K562 (cell line): ENCODE results near the gene SATB1. TPM values are rescaled to one million over a fixed set of nuclear protein-coding genes. Genes with fewer than 3 reads are reported as not detected.

Experiments
- ATAC-seq: fragments of 200-7000 bp; cut with Tn5 transposase; 3 replicates; pipeline ENCODE4 v1.9.1; 2020; ENCODE audit warnings: moderate library complexity
- BruUV-seq: library from RNA; stranded (reverse); fragments of 400-500 nt; replicated peaks from 2 replicates; lab custom pipeline; 2021; lab: Mats Ljungman, UMichigan
- CTCF ChIA-PET: fragments of 300-600 bp; formaldehyde crosslinking; extraction: SDS; loops from one replicate; lab custom pipeline; 2021; ENCODE audit warnings: low intra/inter-chr PET ratio; lab: Yijun Ruan, JAX
- POLR2A ChIA-PET: fragments of 300-600, 350-650 bp; sonication (Branson Sonifier 250); formaldehyde crosslinking; extraction: SDS; loops from one replicate; lab custom pipeline; 2021; ENCODE audit warnings: antibody characterized with exemption, inconsistent platforms; lab: Yijun Ruan, JAX
- DNase-seq, 4 experiments: peaks; one replicate each; pipeline versions ENCODE4 v3.0.0 to v3.0.0-alpha.2; 2011 to 2018; ENCODE audit warnings: low spot score in 3 of 4, mixed read lengths in 3 of 4; ENCODE audit errors: extremely low read depth in 1 of 4
- FAIRE-seq: peaks from 2 replicates; lab custom pipeline; 2011; peaks lifted over from hg19 to GRCh38; lab: Jason Lieb, UNC
- H2AFZ ChIP-seq: 2 replicates; pipeline ENCODE4 v1.6.0; 2011; ENCODE audit warnings: low read depth, low read length, control low read depth, inconsistent platforms
- H3K27ac ChIP-seq: fragments of 200-600 bp; 3 replicates; pipeline ENCODE4 v1.8.0; 2011; ENCODE audit warnings: low read depth, mild to moderate bottlenecking, control low read depth, inconsistent platforms, low read length, moderate library complexity, mixed read lengths; ENCODE audit errors: extremely low read depth
- H3K27me3 ChIP-seq, 2 experiments: fragments of 300-600 bp in 1 of 2; 2 replicates in 1 of 2; 3 replicates in 1 of 2; pipeline versions ENCODE4 v1.6.0 to v1.8.0; 2011; ENCODE audit warnings: inconsistent platforms in 2 of 2, low read length in 2 of 2, mild to moderate bottlenecking in 1 of 2, mixed read lengths in 1 of 2, moderate library complexity in 1 of 2; ENCODE audit not compliant: control insufficient read depth in 2 of 2, insufficient read depth in 2 of 2
- H3K36me3 ChIP-seq: fragments of 300-600 bp; 3 replicates; pipeline ENCODE4 v1.8.0; 2011; ENCODE audit warnings: mild to moderate bottlenecking, low read length, inconsistent platforms; ENCODE audit not compliant: control insufficient read depth, insufficient read depth
- H3K4me1 ChIP-seq, 2 experiments: fragments of 200-600 bp in 1 of 2; replicated peaks in 1 of 2; 2 replicates in 1 of 2; 3 replicates in 1 of 2; pipeline versions ENCODE4 v1.5.1 to v1.8.0; 2011; ENCODE audit warnings: inconsistent platforms in 2 of 2, low read length in 2 of 2, mild to moderate bottlenecking in 1 of 2, mixed read lengths in 1 of 2, moderate library complexity in 1 of 2; ENCODE audit not compliant: control insufficient read depth in 2 of 2, insufficient read depth in 2 of 2
- H3K4me2 ChIP-seq: 2 replicates; pipeline ENCODE4 v1.6.1; 2011; ENCODE audit warnings: low read length, control low read depth, inconsistent platforms, mixed read lengths; ENCODE audit not compliant: insufficient read depth
- H3K4me3 ChIP-seq: fragments of 200-600 bp; sonication (generic), shearing (Covaris generic); 2 replicates; pipeline ENCODE4 v1.5.1; 2016; ENCODE audit warnings: control low read depth, inconsistent platforms
- H3K79me2 ChIP-seq: fragments of 200-600 bp; 3 replicates; pipeline ENCODE4 v1.8.0; 2011; ENCODE audit warnings: low read length, inconsistent platforms; ENCODE audit not compliant: control insufficient read depth, insufficient read depth
- H3K9ac ChIP-seq, 2 experiments: 2 replicates each; pipeline versions ENCODE4 v1.6.0 to v1.6.1; 2011; ENCODE audit warnings: low read depth in 2 of 2, low read length in 2 of 2, control low read depth in 1 of 2, inconsistent platforms in 1 of 2, mild to moderate bottlenecking in 1 of 2, mixed read lengths in 1 of 2; ENCODE audit not compliant: insufficient read depth in 1 of 2
- H3K9me1 ChIP-seq: one replicate; pipeline ENCODE4 v1.6.0; 2011; ENCODE audit warnings: inconsistent platforms, mild to moderate bottlenecking, low read length, moderate library complexity; ENCODE audit not compliant: control insufficient read depth, insufficient read depth
- H3K9me3 ChIP-seq: replicated peaks from 2 replicates; pipeline ENCODE4 v1.5.1; 2011; ENCODE audit warnings: low read depth, low read length, inconsistent platforms; ENCODE audit not compliant: control insufficient read depth, insufficient read depth
- H4K20me1 ChIP-seq: replicated peaks from 2 replicates; pipeline ENCODE4 v1.6.1; 2011; ENCODE audit warnings: low read length, inconsistent platforms, mixed read lengths; ENCODE audit not compliant: control insufficient read depth, insufficient read depth
- COPS2 ChIP-seq: fragments of 450-650 bp; conservative IDR thresholded peaks from 2 replicates; pipeline ENCODE4 v1.6.1; 2016; ENCODE audit warnings: mild to moderate bottlenecking, moderate library complexity
- DIDO1 ChIP-seq: fragments of 450-650 bp; IDR thresholded peaks from 2 replicates; pipeline ENCODE4 v1.6.1; 2016; ENCODE audit warnings: low read depth, missing biosample characterization, missing genetic modification characterization
- GABPA ChIP-seq: fragments of 200-800 bp; sonication (Bioruptor generic); conservative IDR thresholded peaks from 2 replicates; pipeline ENCODE4 v1.6.1; 2016; ENCODE audit warnings: low read depth, missing genetic modification characterization, missing compliant biosample characterization
- MEIS2 ChIP-seq: fragments of 450-650 bp; IDR thresholded peaks from 2 replicates; pipeline ENCODE4 v1.6.1; 2014; ENCODE audit warnings: mild to moderate bottlenecking; ENCODE audit not compliant: partially characterized antibody
- TEAD2 ChIP-seq: fragments of 450-650 bp; IDR thresholded peaks from 2 replicates; pipeline ENCODE4 v1.6.1; 2016; ENCODE audit warnings: missing genetic modification characterization, control low read depth, missing compliant biosample characterization
- ZNF282 ChIP-seq: sonication (generic); formaldehyde crosslinking; IDR thresholded peaks from 2 replicates; pipeline ENCODE4 v1.8.1; 2023; ENCODE audit warnings: missing genetic modification reagents
- WGBS: fragments of 100-300 bp; shearing (Covaris generic); methylation state at CpG from one replicate; pipeline ENCODE4 v1.1.6; 2016; ENCODE audit warnings: low coverage, mixed read lengths; ENCODE audit not compliant: insufficient coverage; ENCODE audit errors: missing lambda C conversion rate; 5-methylcytosine and 5-hydroxymethylcytosine counted together
- in situ Hi-C: fragments of 300-500 bp; cut with MboI; formaldehyde crosslinking; loops from 4 replicates; pipeline ENCODE4 v1.15.0; 2018; ENCODE audit warnings: inconsistent platforms, mixed read lengths
- intact Hi-C: fragments of 100-400 bp; cut with micrococcal nuclease; formaldehyde crosslinking; loops from 2 replicates; pipeline ENCODE4 v1.14.2; 2022
- polyA plus RNA-seq, 8 experiments: library from polyadenylated mRNA; depleted of rRNA in 4 of 8; stranded (reverse) in 5 of 8; unstranded in 3 of 8; fragments of >200 nt; fragmentation: Nextera tagmentation in 2 of 8; fragmentation: Illumina TruSeq in 1 of 8; extraction: Ambion mirVana in 2 of 8; extraction: Trizol in 1 of 8; gene quantifications; 2 replicates each; pipeline versions ENCODE4 v1.2.1 to v1.2.3, GENCODE V29; 2011 to 2014; ENCODE audit warnings: inconsistent platforms in 1 of 8, missing spikeins in 1 of 8
- total RNA-seq, 7 experiments: library from RNA; depleted of rRNA in 6 of 7; stranded (reverse); fragments of >200 nt in 6 of 7; fragmentation: Illumina TruSeq in 2 of 7; extraction: Trizol in 2 of 7; gene quantifications; 2 replicates each; pipeline versions ENCODE4 v1.2.1 to v1.2.3, GENCODE V29; 2011 to 2021; ENCODE audit warnings: low replicate concordance in 1 of 7
- TF ChIP-seq, protein P1 (sequence below), 2 experiments: fragments of 250-450 bp in 1 of 2; fragments of 450-650 bp in 1 of 2; sonication (Bioruptor Pico) in 1 of 2; IDR thresholded peaks; 2 replicates each; pipeline versions ENCODE4 v1.6.1 to v1.8.0; 2016 to 2021; ENCODE audit warnings: mild to moderate bottlenecking in 2 of 2, moderate library complexity in 2 of 2, missing compliant biosample characterization in 1 of 2, missing genetic modification characterization in 1 of 2

The SATB1 gene
- total and polyA plus RNA-seq, 9 of the 15 experiments (the other 6 are each of a cell fraction or from before 2014, with no cell fraction given) = 0.03 to 2.5 (median 0.15) TPM; not detected in 1

DNA sequence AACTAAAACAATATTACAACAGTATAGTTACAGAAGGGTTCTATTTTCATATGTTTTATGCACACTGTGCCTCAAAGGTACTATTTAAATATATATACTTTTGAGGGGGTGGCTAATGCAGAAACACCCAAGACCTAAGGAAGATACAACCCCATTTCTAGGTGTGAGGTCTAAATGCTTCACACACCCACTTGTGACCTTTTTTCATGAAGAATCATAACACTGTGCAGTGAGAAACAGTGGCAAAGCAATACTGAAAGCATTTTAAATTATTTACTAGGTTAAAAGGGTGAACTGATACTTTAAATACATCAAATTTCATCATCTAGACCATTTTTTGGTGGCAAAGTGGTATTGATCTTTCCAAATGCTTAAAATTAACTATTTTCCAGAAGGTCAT is 67.4 kb downstream of the SATB1 start:
- H3K9me1 ChIP-seq = no peaks in the 10 kb centered on the region
- in situ Hi-C loops (no loop called here), intact Hi-C loops (no loop called here)
- CTCF ChIA-PET = no interaction called here
- H2AFZ ChIP-seq = no peak overlapping the region
- FAIRE-seq (no peak), ATAC-seq (no peak), DNase-seq (no peak)
- no peaks in the 10 kb centered on the region for H3K4me1 ChIP-seq
- H3K4me2 ChIP-seq = no peak overlapping the region
- H3K27me3 ChIP-seq = no peaks in the 10 kb centered on the region
- no peak for TF ChIP-seq ZNF282 (CRISPR knock-in tag)
- no peak for TF ChIP-seq TEAD2
- TF ChIP-seq DIDO1 (tag) = no peak
- TF ChIP-seq, protein P1, sequence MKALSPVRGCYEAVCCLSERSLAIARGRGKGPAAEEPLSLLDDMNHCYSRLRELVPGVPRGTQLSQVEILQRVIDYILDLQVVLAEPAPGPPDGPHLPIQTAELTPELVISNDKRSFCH (CRISPR knock-in tag; IDR thresholded peaks at IDR 0.05) = no peak
- TF ChIP-seq, protein P1 (tag; IDR thresholded peaks at IDR 0.05) = no peak
- TF ChIP-seq MEIS2 = no peak
- no peak for TF ChIP-seq COPS2
- no peak overlapping the region for H3K4me3 ChIP-seq
- H3K27ac ChIP-seq = no peak overlapping the region
- no peaks in the 10 kb centered on the region for H3K9me3 ChIP-seq
- no peaks in the 10 kb centered on the region for H3K36me3 ChIP-seq
- no TSS peak for BruUV-seq
- H4K20me1 ChIP-seq = no peaks in the 10 kb centered on the region
- H3K9ac ChIP-seq = no peak overlapping the region
- H3K79me2 ChIP-seq = no peaks in the 10 kb centered on the region
- POLR2A ChIA-PET = no interaction called here

DNA sequence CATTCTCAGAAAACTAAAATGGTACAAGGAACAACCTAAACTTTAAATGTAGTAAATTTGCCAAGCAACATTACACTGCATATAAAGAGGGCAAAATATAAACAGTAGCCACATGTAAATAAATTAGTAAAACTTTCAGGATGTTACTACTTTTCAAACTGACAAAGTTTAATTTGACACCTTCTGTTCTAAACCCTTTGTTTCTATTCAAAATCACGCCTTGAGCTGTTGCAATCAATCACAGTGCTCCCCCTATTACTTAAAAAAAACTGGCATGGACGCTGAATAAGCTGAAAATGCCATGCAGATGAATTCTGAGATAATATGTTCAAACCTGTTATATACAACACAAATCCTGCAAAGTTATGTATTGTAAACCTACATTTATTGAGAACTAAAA is 69.3 kb downstream of the SATB1 start:
- no peak overlapping the region for H3K4me3 ChIP-seq
- FAIRE-seq (no peak), DNase-seq (no peak), ATAC-seq (no peak)
- H3K9me1 ChIP-seq = no peaks in the 10 kb centered on the region
- H3K27ac ChIP-seq = no peak overlapping the region
- ChIA-PET CTCF (no interaction called here), POLR2A (no interaction called here)
- TF ChIP-seq GABPA (tag) = no peak
- H3K4me1 ChIP-seq = no peaks in the 10 kb centered on the region
- no peak overlapping the region for H2AFZ ChIP-seq
- no peak overlapping the region for H3K4me2 ChIP-seq
- WGBS = 4% methylated on average over 2 of the region's 2 CpGs
- H3K9ac ChIP-seq = no peak overlapping the region
- H3K79me2 ChIP-seq = no peaks in the 10 kb centered on the region
- intact Hi-C loops (no loop called here), in situ Hi-C loops (no loop called here)
- no peaks in the 10 kb centered on the region for H3K27me3 ChIP-seq
- no peaks in the 10 kb centered on the region for H3K9me3 ChIP-seq
- no peaks in the 10 kb centered on the region for H4K20me1 ChIP-seq
- no peaks in the 10 kb centered on the region for H3K36me3 ChIP-seq
- no TSS peak for BruUV-seq
